ENCODE data around the gene CATSPER3. TPM values are rescaled to one million over a fixed set of nuclear protein-coding genes. Genes with fewer than 3 reads are reported as not detected.

CATSPER3 gene
- total and polyA plus RNA-seq, 2 of the 8 experiments (the other 6 are each of a cell fraction or from before 2014, with no cell fraction given), result 0.62 TPM; not detected in 1

DNA sequence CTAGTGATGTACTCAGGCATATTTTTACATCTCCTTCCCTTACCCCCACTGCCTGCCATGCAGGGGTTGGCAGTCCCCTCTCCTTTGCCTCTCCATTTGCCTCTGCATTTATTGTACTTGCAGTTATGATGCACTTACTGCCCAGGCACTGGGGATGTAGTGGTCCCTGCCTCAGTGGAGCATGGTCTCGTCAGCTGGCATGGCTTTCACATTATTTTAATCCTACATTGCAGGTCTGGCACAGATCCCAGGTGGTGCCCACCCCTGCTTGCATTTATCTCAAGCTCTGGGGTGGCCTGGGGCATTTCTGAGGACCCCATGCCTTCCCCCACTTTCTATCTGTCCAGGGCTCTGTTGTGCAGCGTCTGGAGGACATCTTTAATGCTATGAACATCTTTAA, 89.5 kb downstream of the CATSPER3 start:
- Histone ChIP-seq H3K4ac (replicated peaks; ENCODE audit: insufficient read length, low read depth, low read length) (no peak overlapping the region), H3K27ac (ENCODE audit: low read depth, low read length) (no peak overlapping the region), H3K4me2 (ENCODE audit: insufficient read depth in 1 of 2, low read depth in 2 of 2, low read length in 2 of 2) (no peak overlapping the region), H4K8ac (ENCODE audit: extremely low read depth, insufficient read depth, low read length) (no peak overlapping the region), H2BK12ac (ENCODE audit: low read depth, low read length) (no peak overlapping the region), H3K36me3 (ENCODE audit: control insufficient read depth in 2 of 4, insufficient read depth in 4 of 4, low read length in 3 of 4) (no peaks in the 10 kb centered on the region), H3K23me2 (ENCODE audit: low read depth, low read length) (no peaks in the 10 kb centered on the region; the same call in 1 of the 2 replicates), H3K18ac (ENCODE audit: extremely low read depth, low read length) (no peak overlapping the region), H3K56ac (replicated peaks; ENCODE audit: insufficient read length, low read depth, low read length) (no peak overlapping the region), H2BK120ac (replicated peaks; ENCODE audit: low read depth, low read length) (no peak overlapping the region), H4K20me1 (replicated peaks in 1 of 2; ENCODE audit: control insufficient read depth in 1 of 2, insufficient read depth in 2 of 2, low read length in 2 of 2) (no peaks in the 10 kb centered on the region), H3K14ac (ENCODE audit: insufficient read length) (no peak overlapping the region), H3K23ac (ENCODE audit: insufficient read length) (no peak overlapping the region), H2AK5ac (ENCODE audit: low read depth, low read length) (no peak overlapping the region), H2BK15ac (ENCODE audit: low read length) (no peak overlapping the region), H4K5ac (ENCODE audit: insufficient read length, low read depth, low read length) (no peak overlapping the region), H3K9me3 (ENCODE audit: insufficient read depth in 2 of 2, low read depth in 1 of 2, low read length in 1 of 2) (no peaks in the 10 kb centered on the region), H2AFZ (ENCODE audit: low read length) (no peak overlapping the region), H4K91ac (replicated peaks; ENCODE audit: insufficient read length, low read length) (no peak overlapping the region), H2BK5ac (ENCODE audit: low read depth, low read length) (no peak overlapping the region), H2BK20ac (ENCODE audit: low read length) (no peak overlapping the region), H3K79me1 (ENCODE audit: low read depth, low read length) (no peaks in the 10 kb centered on the region), H3K79me2 (ENCODE audit: control insufficient read depth in 1 of 2, insufficient read depth in 2 of 2, low read length in 2 of 2) (no peaks in the 10 kb centered on the region), H3K4me1 (replicated peaks in 1 of 4; ENCODE audit: control insufficient read depth in 3 of 4, insufficient read depth in 4 of 4, low read length in 3 of 4) (0 out of 7 replicates have a peak, but pooled peaks cover 0 to 2% (median 0%) of the 10 kb centered on the region in 4 experiments), H3K9ac (replicated peaks in 1 of 4; ENCODE audit: extremely low read depth in 1 of 4, low read depth in 3 of 4, low read length in 3 of 4) (no peak overlapping the region), H3K27me3 (replicated peaks in 1 of 4; ENCODE audit: control insufficient read depth in 3 of 4, extremely low read depth in 1 of 4, insufficient read depth in 3 of 4, low read length in 3 of 4) (peaks cover 0 to 22% (median 13%) of the 10 kb centered on the region in 4 experiments; a peak in 4 of 7 replicates), H3K4me3 (ENCODE audit: extremely low read depth in 1 of 4, insufficient read depth in 2 of 4, low read depth in 3 of 4, low read length in 4 of 4) (no peak overlapping the region)
- FAIRE-seq, result no peak
- no peak for DNase-seq (ENCODE audit: low read depth in 1 of 2, low spot score in 2 of 2)
- 81% methylated on average over 2 of the region's 2 CpGs; no CpG with 5 or more reads in 1 of the 2 experiments for WGBS, 2 experiments (ENCODE audit: extremely low coverage in 1 of 2, insufficient coverage in 1 of 2, insufficient read length in 1 of 2, insufficient replicate concordance in 2 of 2, low coverage in 1 of 2, low lambda C conversion rate in 2 of 2, missing lambda C conversion rate in 1 of 2)
- CTCF ChIA-PET (ENCODE audit: partially characterized antibody), result interaction anchor here (0.6 to 1.5 kb wide), 2 partner anchors 11 to 143 kb away, joined by 3 read pairs; no protein-coding TSS in a partner anchor
- POLR2A ChIA-PET (ENCODE audit: partially characterized antibody), result no interaction called here
- TF ChIP-seq SUZ12 (IDR thresholded peaks at IDR 0.05; ENCODE audit: low read length) (no peak), RNF2 (IDR thresholded peaks at IDR 0.05; ENCODE audit: borderline replicate concordance, low read depth, low read length, missing control alignments, poor library complexity, severe bottlenecking) (no peak), KDM1A (IDR thresholded peaks at IDR 0.05; ENCODE audit: borderline replicate concordance, low read length) (no peak), HDAC2 (IDR thresholded peaks at IDR 0.05; ENCODE audit: borderline replicate concordance in 1 of 2, low read depth in 2 of 2, low read length in 2 of 2) (no peak)
